Measurements from ENCODE around the gene NCOA5.

NCOA5 gene

DNA sequence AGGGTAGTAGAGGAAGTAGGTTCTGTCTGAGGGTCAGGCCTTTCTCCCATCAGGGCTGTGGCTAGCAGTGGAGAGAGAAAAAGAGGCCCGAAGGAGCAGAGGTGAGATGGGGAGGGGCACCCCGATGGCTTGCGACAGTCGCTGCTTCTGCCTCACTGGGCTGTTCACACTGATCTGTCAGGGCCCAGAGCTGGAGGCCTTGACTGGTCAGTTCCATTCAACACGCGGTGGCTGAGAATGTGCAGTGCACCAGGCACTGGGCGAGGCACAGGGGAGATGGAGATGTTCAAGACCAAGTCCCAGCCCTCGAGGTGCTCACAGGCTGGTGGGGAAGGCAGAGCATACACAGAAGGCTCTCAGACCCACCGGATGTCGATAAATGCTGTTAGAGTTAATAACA, 39.3 kb downstream of the NCOA5 start:
- DNase-seq (ENCODE audit: low read depth) = no peak
- no peak overlapping the region for H3K4me3 ChIP-seq (ENCODE audit: control insufficient read depth, low read depth, low read length)
- TF ChIP-seq, protein P1, sequence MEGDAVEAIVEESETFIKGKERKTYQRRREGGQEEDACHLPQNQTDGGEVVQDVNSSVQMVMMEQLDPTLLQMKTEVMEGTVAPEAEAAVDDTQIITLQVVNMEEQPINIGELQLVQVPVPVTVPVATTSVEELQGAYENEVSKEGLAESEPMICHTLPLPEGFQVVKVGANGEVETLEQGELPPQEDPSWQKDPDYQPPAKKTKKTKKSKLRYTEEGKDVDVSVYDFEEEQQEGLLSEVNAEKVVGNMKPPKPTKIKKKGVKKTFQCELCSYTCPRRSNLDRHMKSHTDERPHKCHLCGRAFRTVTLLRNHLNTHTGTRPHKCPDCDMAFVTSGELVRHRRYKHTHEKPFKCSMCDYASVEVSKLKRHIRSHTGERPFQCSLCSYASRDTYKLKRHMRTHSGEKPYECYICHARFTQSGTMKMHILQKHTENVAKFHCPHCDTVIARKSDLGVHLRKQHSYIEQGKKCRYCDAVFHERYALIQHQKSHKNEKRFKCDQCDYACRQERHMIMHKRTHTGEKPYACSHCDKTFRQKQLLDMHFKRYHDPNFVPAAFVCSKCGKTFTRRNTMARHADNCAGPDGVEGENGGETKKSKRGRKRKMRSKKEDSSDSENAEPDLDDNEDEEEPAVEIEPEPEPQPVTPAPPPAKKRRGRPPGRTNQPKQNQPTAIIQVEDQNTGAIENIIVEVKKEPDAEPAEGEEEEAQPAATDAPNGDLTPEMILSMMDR (IDR thresholded peaks at IDR 0.05; ENCODE audit: control insufficient read depth, insufficient read depth, low read depth, low read length, missing control alignments) = no peak

DNA sequence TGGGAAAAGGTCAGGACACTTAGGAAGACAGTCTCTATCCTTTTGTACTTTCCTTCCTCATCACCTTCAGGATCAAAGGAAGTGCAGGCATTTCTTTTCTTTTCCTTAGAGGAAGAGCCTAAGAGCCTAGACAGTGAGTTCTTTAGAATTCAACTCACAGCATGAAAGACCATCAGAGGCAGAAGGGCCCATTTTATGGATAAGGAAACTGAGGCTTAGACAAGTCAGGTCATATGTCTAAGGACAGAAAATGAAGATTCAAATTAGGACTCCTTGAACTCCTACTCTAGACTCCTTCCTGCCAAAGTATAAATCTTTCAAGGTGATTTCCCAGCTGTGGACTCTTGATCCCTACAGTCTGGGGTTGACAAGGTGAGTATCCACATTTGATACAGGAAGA, 39.9 kb downstream of the NCOA5 start:
- TF ChIP-seq, protein P1 (IDR thresholded peaks at IDR 0.05; ENCODE audit: control insufficient read depth, insufficient read depth, low read depth, low read length, missing control alignments) = no peak
- DNase-seq (ENCODE audit: low read depth) = no peak
- no peak overlapping the region for H3K4me3 ChIP-seq (ENCODE audit: control insufficient read depth, low read depth, low read length)

DNA sequence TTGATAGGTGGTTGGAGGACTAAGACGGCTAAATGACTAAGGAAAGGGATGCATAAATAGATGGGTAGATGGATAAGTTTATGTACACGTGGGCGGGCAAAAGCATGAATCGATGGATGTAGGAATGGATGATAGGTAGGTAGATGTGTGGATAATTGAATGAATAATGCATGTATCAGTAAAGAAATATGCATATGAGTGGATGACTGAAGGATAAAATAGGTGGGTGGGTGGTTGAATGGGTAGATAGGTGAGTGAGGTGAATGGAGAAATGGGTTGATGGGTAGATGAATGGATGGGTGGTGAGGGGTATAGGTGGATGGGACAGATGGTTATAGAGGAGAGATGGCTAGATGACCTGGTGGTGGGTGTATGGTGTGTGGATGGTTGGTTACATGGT, 40.6 kb downstream of the NCOA5 start:
- H3K4me3 ChIP-seq (ENCODE audit: control insufficient read depth, low read depth, low read length) = no peak overlapping the region
- TF ChIP-seq, protein P1 (IDR thresholded peaks at IDR 0.05; ENCODE audit: control insufficient read depth, insufficient read depth, low read depth, low read length, missing control alignments) = no peak
- no peak for DNase-seq (ENCODE audit: low read depth)

DNA sequence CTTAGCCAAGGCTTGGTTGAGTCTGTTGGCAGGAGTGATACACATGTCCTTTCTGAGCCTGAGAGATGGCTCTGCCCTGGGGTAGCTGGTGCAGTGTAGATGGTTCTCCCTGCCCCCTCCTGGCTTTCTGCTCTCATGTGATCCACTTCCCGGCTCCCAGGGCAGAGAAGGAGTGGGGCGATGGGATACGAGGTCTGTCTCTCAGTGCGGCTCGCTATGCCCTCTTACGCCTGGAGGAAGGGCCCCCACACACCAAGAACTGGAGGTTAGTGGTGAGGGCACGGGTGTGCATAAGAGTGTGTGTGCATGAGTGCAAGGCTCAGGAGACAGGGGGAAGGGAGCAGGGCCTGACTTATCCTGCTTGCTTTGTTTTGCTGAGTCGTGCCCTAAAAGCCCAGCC, 41.9 kb downstream of the NCOA5 start:
- TF ChIP-seq, protein P1 (IDR thresholded peaks at IDR 0.05; ENCODE audit: control insufficient read depth, insufficient read depth, low read depth, low read length, missing control alignments) = no peak

DNA sequence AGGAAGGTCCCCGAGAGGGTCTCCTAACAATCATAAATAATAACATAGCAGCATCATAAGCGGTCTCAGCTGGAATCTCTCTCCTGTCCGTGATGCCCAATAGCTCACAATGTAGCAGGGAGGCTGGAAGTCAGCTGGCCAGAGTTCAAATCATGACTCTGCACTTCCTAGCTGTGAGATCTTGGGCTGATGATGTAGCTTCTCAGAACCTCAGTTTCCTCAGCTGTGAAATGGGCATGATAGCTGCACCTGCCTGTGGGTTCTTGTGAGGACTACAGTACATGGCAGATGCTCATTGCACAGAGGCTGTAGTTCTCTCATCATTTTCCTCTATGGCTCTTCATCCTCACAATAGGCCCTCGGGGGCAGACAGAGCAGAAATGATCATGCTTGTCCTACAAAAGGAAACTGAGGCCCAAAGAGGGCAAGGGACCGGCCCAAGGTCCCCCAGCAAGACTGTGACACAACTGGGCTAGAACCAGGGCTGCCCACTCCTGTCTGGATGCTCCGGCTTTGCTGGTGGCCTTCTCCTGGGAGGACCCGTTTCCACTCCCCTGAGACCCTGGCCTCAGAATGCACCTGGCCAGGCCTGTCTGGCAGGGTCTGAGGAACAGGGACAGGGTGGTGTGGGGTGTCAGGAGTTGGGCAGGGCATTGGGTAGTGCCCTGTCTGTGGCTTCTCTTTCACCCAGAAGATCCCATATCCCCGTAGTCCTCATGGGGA, 43.0 kb downstream of the NCOA5 start:
- no peak overlapping the region for H3K4me3 ChIP-seq (ENCODE audit: control insufficient read depth, low read depth, low read length)
- no peak for DNase-seq (ENCODE audit: low read depth)
- TF ChIP-seq, protein P1 (IDR thresholded peaks at IDR 0.05; ENCODE audit: control insufficient read depth, insufficient read depth, low read depth, low read length, missing control alignments) = no peak

More for the DNA sequence above, 41.9 kb downstream of the NCOA5 start:
- no peak for DNase-seq (ENCODE audit: low read depth)
- H3K4me3 ChIP-seq (ENCODE audit: control insufficient read depth, low read depth, low read length) = no peak overlapping the region

DNA sequence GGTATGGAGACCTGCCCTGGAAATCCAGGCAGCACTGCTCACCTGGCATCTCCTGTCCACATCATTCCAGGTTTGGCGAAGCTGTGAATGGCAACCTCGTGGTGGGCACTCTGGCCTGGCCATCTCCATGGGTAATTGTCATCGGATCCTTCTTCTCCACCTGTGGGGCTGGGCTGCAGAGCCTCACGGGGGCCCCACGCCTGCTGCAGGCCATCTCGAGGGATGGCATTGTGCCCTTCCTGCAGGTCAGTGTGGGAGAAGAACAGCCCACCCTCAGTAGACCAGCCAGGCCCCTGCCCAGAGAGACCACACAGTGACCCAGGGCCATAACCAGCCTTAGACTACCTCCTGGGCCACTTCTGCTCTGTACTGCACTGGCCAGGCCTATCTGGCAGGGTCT, 44.9 kb downstream of the NCOA5 start:
- H3K4me3 ChIP-seq (ENCODE audit: control insufficient read depth, low read depth, low read length) = no peak overlapping the region
- DNase-seq (ENCODE audit: low read depth) = no peak
- TF ChIP-seq, protein P1 (IDR thresholded peaks at IDR 0.05; ENCODE audit: control insufficient read depth, insufficient read depth, low read depth, low read length, missing control alignments) = no peak
